OCI-M2 (cell line): ENCODE results near the gene UQCRHL.

ENCODE experiments used
- DNase-seq: peaks from one replicate; lab custom pipeline; 2025; ENCODE audit not compliant: unreplicated experiment; lab: John Stamatoyannopoulos, UW

UQCRHL gene

DNA sequence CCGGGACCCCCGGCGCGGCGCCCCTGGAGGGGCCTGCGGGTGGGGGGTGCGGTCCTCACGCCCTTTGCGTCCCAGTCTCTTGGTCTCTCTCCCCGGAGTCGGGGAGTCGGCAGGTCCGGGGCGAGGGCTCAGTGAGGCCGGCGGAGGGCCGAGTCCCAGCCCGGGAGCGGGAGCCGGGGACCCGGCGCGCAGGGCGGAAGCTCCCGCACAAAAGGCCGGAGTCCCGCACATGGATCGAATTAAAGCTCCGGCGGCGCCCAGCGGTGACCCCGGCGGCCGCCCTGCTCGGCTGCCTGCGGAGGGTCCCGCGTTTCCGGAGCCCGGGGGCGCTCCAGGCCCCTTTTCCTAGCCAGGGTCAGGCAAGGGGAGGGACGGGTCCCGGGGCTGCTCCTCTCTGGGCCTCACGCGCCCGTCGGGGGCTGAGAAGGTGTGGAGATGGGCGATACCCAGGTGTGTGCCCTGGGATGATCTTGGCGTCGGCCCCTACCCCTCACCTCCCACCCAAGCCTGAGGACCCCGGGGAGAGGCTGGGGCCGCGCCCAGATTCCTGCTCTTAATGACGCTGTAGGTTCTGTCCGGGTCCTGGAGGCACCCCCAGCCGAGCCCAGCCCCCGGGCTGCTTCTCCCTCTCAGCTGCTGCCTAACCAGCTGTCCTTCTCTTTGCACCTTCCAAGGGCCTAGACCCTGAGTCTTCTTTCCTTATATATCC lies 48.3 kb downstream of the UQCRHL start:
- no peak for DNase-seq

DNA sequence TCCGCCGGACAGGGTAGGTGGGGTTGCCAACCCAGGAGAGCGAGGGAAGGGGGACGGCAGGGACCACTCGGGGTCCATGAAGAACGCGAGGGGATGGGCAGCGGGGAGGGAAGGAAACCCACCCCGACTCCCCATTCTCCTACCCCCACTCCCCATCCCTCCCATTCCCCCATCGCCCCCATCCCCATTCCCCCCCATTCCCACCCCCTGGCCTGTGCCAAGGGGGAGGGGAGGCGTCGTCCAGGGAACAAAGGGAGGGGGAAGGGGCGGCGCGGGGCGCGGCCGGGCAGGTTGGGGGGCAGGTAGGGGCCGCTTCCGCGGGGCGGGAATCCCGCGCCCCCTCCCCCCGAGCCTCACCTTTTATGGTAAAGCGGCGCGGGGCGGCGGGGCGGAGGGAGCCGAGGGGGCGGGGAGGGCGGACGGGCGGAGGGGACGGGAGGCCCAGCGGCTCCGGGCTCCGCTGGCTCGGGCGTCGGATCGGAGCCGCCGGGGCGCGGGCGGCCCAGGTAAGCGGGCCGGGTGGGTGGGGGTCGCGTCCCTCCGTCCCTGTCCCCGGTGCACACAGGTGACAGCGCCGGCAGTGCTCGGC lies 49.0 kb downstream of the UQCRHL start, which contains the start of gene FBLIM1:
Gene FBLIM1 (plus strand): TSS at position 453 of the 589 bp plus-strand sequence. CDS start 6,189 bp downstream, outside the sequence.
- DNase-seq, result no peak

DNA sequence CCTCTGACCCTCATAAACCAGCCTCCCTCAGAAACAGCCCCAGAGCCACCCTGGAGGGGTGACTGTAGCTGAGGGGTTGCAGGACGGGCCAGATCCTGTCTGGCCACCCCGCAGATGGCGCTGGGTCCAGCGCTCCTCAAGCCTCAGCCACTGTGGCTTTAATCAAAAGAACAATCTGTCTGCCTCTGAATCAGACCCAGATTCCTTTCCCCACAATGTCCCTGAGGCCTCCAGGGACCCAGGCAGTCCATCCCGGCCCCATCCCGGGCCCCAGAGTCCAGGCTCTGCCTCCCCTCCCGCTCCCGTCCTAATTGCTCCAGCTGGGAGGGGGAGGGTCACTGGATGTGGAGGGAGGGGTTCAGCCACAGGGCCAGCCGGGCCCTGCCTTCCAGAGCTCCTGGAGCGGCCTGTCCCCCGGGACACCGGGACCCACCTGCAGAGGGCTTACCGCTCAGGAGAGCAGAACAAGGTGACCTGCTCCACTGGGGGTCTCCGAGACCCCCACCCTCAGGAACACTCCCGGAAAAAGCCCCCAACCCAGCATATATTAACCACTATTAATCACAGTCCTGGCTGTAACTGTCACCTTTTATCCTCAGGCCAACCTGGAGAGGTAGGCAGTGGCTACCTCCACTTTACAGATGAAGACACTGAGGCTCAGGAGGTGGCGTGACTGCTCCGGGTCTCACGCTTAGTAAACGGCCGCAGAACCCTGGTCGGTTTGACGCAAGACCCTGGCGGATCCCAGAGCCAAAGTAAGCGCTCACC lies 49.7 kb downstream of the UQCRHL start:
- DNase-seq, result no peak
